PFSK-1 (cell line): ENCODE data around the gene DAB1.

Experiments used
- FOXP2 ChIP-seq: optimal IDR thresholded peaks from 2 replicates; pipeline ENCODE3; 2011; ENCODE audit warnings: borderline replicate concordance, control low read depth, inconsistent platforms; ENCODE audit not compliant: insufficient read depth; ENCODE audit errors: extremely low read length, extremely low read depth
- POLR2AphosphoS5 ChIP-seq: IDR thresholded peaks from 2 replicates; pipeline ENCODE4 v1.6.1; 2012; ENCODE audit warnings: low read depth, mild to moderate bottlenecking, control low read depth, low read length, moderate library complexity
- SIN3A ChIP-seq: IDR thresholded peaks from 2 replicates; pipeline ENCODE4 v1.6.1; 2012; ENCODE audit warnings: mild to moderate bottlenecking, low read length, moderate library complexity, borderline replicate concordance; ENCODE audit not compliant: insufficient read depth
- TAF1 ChIP-seq: IDR thresholded peaks from 2 replicates; pipeline ENCODE4 v1.6.1; 2012; ENCODE audit warnings: low read length, control low read depth, borderline replicate concordance; ENCODE audit not compliant: insufficient read depth
- TF ChIP-seq, protein P1 (sequence below), 2 experiments: IDR thresholded peaks; 2 replicates each; pipeline versions ENCODE4 v1.6.1 to v1.8.0; 2011 to 2012; ENCODE audit warnings: low read depth in 2 of 2, low read length in 2 of 2, control low read depth in 1 of 2, inconsistent platforms in 1 of 2, mild to moderate bottlenecking in 1 of 2, moderate library complexity in 1 of 2; ENCODE audit not compliant: insufficient read depth in 1 of 2

Gene DAB1

GRCh38 chr1:56993475-56993874 is 430.4 kb downstream of the DAB1 start:
- TF ChIP-seq FOXP2 (no peak), POLR2AphosphoS5 (no peak), TAF1 (no peak), SIN3A (no peak)
- TF ChIP-seq, protein P1, sequence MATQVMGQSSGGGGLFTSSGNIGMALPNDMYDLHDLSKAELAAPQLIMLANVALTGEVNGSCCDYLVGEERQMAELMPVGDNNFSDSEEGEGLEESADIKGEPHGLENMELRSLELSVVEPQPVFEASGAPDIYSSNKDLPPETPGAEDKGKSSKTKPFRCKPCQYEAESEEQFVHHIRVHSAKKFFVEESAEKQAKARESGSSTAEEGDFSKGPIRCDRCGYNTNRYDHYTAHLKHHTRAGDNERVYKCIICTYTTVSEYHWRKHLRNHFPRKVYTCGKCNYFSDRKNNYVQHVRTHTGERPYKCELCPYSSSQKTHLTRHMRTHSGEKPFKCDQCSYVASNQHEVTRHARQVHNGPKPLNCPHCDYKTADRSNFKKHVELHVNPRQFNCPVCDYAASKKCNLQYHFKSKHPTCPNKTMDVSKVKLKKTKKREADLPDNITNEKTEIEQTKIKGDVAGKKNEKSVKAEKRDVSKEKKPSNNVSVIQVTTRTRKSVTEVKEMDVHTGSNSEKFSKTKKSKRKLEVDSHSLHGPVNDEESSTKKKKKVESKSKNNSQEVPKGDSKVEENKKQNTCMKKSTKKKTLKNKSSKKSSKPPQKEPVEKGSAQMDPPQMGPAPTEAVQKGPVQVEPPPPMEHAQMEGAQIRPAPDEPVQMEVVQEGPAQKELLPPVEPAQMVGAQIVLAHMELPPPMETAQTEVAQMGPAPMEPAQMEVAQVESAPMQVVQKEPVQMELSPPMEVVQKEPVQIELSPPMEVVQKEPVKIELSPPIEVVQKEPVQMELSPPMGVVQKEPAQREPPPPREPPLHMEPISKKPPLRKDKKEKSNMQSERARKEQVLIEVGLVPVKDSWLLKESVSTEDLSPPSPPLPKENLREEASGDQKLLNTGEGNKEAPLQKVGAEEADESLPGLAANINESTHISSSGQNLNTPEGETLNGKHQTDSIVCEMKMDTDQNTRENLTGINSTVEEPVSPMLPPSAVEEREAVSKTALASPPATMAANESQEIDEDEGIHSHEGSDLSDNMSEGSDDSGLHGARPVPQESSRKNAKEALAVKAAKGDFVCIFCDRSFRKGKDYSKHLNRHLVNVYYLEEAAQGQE (IDR thresholded peaks at IDR 0.05; ENCODE audit: insufficient read depth in 1 of 2, low read depth in 2 of 2, low read length in 2 of 2): no peak

DNA sequence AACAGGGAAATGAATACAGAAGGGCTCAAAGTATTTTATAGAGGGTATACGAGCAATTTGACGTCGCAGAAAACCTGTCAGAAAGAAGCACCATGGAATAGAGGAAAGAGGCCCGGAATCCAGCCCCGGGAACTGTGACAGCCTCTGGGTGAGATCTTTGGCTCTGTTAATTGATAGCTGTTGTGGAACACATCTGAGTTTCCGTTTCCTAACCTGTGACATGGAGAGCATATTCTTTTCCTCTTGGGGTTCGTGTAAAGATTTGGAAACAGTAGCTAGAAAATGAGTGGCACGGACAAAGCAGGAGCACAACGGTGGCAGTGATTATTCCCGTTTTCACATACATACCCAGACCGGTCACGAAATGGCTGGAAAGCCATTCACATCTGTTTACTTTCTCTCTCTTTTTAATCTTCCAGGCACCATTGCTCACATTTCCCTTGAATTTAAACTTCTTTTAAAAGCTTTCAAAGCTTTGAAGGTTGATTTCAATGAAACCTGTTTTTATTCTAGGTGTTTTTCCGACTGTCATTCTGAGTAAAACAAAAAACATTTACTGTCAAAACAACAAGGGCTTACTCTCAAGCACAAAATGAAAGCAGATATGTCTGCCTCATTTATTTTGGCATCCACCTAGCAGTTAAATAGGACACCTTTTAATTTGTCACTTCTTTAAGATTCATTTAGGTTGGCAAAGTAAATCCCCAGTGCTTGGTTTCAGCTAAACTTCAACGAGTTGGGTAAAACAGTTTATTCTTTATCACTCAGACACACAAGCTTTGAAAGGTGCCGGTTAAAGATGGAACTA is 431.3 kb downstream of the DAB1 start:
- TF ChIP-seq TAF1 (no peak), FOXP2 (no peak), POLR2AphosphoS5 (no peak)

DNA sequence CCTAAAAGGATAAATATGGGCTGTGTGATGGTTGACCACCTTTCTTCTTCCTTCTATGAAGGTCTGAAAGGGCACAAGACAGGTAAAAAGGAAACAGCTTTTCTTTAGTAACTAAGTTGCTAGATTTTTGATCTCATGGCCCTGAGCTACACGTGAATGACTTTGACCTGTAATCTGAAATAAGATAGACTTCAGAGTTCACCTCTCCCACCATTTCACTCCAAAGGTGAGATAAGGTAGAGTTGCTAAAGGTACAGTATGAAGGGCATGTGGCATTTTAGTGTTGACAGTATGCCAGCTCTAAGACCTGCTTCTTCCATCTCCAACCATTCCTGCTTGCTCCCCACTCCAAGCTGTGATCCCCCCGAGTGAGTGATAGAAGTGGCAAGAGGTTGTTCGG is 432.3 kb downstream of the DAB1 start:
- TF ChIP-seq, protein P1 (IDR thresholded peaks at IDR 0.05; ENCODE audit: insufficient read depth in 1 of 2, low read depth in 2 of 2, low read length in 2 of 2): no peak
- no peak for TF ChIP-seq FOXP2
- no peak for TF ChIP-seq POLR2AphosphoS5
- no peak for TF ChIP-seq SIN3A
- no peak for TF ChIP-seq TAF1

GRCh38 chr1:56986397-56986796 is 437.5 kb downstream of the DAB1 start:
- TF ChIP-seq SIN3A (no peak), TAF1 (no peak), FOXP2 (no peak), POLR2AphosphoS5 (no peak)
- TF ChIP-seq, protein P1 (IDR thresholded peaks at IDR 0.05; ENCODE audit: insufficient read depth in 1 of 2, low read depth in 2 of 2, low read length in 2 of 2): no peak

- TF ChIP-seq TAF1: no peak
- TF ChIP-seq SIN3A: no peak
- no peak for TF ChIP-seq FOXP2
- no peak for TF ChIP-seq POLR2AphosphoS5
- TF ChIP-seq, protein P1 (IDR thresholded peaks at IDR 0.05; ENCODE audit: insufficient read depth in 1 of 2, low read depth in 2 of 2, low read length in 2 of 2): no peak
Measured at GRCh38 chr1:56985857-56986256, 438.0 kb downstream of the DAB1 start.
